HL-60 (cell line): ENCODE results near the gene DDX18.
"Not testable (repeated sequence)": the region's sequence is repeated elsewhere in the genome, so short reads cannot be mapped to it uniquely, and the experiment has no call there.

Experiments used
- GABPA ChIP-seq: IDR thresholded peaks from 2 replicates; pipeline ENCODE4 v1.6.1; 2012; ENCODE audit warnings: low read depth
- POLR2AphosphoS5 ChIP-seq: IDR thresholded peaks from 2 replicates; pipeline ENCODE4 v1.6.1; 2012; ENCODE audit warnings: low read depth
- REST ChIP-seq: IDR thresholded peaks from 2 replicates; pipeline ENCODE4 v1.6.1; 2012; ENCODE audit warnings: low read depth; ENCODE audit not compliant: insufficient replicate concordance
- SPI1 ChIP-seq: IDR thresholded peaks from 2 replicates; pipeline ENCODE4 v1.6.1; 2012; ENCODE audit warnings: low read depth, mild to moderate bottlenecking, borderline replicate concordance
- TF ChIP-seq, protein P1 (sequence below): IDR thresholded peaks from one replicate; pipeline ENCODE4 v1.5.1; 2011; ENCODE audit warnings: low read length, control low read depth, inconsistent platforms; ENCODE audit not compliant: insufficient read depth

- TF ChIP-seq, protein P1, sequence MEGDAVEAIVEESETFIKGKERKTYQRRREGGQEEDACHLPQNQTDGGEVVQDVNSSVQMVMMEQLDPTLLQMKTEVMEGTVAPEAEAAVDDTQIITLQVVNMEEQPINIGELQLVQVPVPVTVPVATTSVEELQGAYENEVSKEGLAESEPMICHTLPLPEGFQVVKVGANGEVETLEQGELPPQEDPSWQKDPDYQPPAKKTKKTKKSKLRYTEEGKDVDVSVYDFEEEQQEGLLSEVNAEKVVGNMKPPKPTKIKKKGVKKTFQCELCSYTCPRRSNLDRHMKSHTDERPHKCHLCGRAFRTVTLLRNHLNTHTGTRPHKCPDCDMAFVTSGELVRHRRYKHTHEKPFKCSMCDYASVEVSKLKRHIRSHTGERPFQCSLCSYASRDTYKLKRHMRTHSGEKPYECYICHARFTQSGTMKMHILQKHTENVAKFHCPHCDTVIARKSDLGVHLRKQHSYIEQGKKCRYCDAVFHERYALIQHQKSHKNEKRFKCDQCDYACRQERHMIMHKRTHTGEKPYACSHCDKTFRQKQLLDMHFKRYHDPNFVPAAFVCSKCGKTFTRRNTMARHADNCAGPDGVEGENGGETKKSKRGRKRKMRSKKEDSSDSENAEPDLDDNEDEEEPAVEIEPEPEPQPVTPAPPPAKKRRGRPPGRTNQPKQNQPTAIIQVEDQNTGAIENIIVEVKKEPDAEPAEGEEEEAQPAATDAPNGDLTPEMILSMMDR = not testable (repeated sequence)
- TF ChIP-seq REST, POLR2AphosphoS5, GABPA, SPI1: not testable (repeated sequence)
Measured at GRCh38 chr2:117803644-117804325, 10.7 kb upstream of the DDX18 start.
